HG03558 (cell line): ENCODE data around the gene PLEKHG2.

ENCODE experiments used
- ATAC-seq: cut with Tn5 transposase; IDR thresholded peaks from one replicate; pipeline ENCODE4 v1.9.1; 2021; ENCODE audit warnings: moderate number of reproducible peaks; ENCODE audit not compliant: unreplicated experiment; ENCODE audit errors: extremely low read depth

Gene PLEKHG2

GRCh38 chr19:39474139-39474620 lies 61.7 kb downstream of the PLEKHG2 start:
- no peak for ATAC-seq

GRCh38 chr19:39475748-39476147 lies 63.3 kb downstream of the PLEKHG2 start:
- no peak for ATAC-seq
